NAMALWA (cell line): ENCODE data around the gene UCK2.
"Not testable (repeated sequence)": the region's sequence is repeated elsewhere in the genome, so short reads cannot be mapped to it uniquely, and the experiment has no call there.

ENCODE experiments used
- DNase-seq: peaks from one replicate; pipeline ENCODE4 v3.0.0-alpha.2; 2015; ENCODE audit warnings: low spot score

Gene UCK2

DNA sequence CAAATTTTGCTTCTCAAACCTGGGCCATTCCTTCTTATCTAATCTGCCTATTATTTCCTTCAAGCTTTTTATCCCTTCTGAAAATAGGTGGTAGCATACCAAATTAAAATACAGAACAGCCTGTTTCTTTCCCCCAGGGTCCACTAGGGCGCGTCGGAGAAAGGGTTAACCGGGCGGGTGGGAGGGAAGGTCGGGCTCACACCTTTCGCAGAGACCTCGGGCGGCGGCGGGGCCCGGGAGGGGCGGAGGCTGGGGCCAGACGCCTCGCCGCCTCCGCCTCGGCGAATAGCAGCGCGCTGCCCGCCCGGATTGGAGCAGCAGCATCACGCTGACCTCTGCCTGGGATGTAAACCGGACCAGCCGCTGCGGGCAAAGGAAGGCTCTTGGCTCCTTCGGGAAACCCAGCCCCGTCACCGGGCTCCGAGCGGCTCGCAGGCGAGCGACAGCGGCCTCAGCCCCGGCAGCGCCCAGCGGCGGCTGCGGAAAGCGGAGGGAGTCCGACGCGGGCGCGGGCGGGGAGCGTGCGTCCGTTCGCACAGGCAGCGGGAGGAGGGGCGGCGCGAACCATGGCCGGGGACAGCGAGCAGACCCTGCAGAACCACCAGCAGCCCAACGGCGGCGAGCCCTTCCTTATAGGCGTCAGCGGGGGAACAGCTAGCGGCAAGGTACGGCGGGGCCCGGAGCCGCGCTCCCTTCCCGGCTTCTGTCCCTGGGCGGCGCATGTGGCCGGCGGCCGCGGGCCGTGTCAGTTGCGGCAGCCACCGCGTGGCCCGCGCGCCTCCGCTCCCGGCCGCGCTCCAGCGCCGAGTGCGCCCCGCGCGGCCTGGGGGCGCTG is at the start of gene UCK2:
Gene UCK2, plus strand, starts transcription at position 347 of the 835 bp plus-strand sequence. Its CDS starts 220 bp downstream, at position 567.
- peak; percentile 89 for DNase-seq

GRCh38 chr1:165778197-165778596 is 49.2 kb upstream of the UCK2 start:
- DNase-seq = not testable (repeated sequence)

GRCh38 chr1:165783519-165783918 is 43.9 kb upstream of the UCK2 start:
- DNase-seq = not testable (repeated sequence)

- no peak for DNase-seq
Measured at GRCh38 chr1:165787741-165788140, 39.7 kb upstream of the UCK2 start.

DNA sequence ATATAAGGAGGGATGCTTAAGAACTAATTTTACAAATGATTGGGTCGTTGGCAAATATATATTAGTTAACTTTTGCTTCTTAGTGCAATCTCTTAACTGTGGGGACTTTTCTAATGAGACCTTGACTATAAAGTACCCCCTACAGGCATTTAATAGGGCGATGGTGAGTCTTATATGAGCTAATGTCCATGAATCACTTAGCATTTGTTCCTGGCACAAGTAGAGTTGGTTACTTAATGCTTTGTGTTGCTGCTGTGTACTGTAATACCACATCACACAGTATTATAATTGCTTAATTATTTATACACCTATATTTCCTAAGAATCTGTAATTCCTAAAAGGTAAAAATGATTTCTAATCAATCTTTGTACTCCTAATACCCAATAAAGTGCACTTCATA is 33.5 kb upstream of the UCK2 start:
- no peak for DNase-seq

GRCh38 chr1:165795894-165796293 is 31.5 kb upstream of the UCK2 start:
- no peak for DNase-seq

GRCh38 chr1:165799387-165799786 is 28.0 kb upstream of the UCK2 start:
- no peak for DNase-seq

DNA sequence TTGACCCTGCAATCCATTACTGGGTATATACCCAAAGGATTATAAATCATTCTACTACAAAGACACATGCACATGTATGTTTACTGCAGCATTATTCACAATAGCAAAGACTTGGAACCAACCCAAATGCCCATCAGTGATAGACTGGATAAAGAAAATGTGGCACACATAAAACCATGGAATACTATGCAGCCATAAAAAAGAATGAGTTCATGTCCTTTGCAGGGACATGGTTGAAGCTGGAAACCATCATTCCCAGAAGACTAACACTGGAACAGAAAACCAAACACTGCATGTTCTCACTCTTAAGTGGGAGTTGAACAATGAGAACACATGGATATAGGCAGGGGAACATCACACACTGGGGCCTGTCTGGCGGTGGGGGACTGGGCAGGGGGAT is 22.9 kb upstream of the UCK2 start:
- DNase-seq = not testable (repeated sequence)

DNA sequence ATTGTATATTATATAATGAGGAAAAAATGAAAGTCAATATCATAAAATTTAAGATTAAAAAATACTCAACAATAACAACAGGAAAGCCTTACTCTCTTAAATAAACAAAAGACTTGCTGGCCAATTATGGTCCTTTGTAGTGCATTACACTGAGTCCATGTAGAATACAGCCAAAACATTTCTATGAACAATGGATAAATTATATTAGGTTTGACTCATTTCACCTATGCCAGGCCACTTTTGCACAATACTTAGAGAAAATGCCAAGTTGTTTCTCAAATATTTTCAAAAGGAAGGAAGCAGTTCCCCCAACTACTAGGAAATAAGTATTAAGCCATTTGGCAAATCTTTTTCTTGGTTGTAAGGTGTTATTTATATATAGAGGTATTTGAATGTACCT is 19.8 kb upstream of the UCK2 start:
- DNase-seq = no peak

DNA sequence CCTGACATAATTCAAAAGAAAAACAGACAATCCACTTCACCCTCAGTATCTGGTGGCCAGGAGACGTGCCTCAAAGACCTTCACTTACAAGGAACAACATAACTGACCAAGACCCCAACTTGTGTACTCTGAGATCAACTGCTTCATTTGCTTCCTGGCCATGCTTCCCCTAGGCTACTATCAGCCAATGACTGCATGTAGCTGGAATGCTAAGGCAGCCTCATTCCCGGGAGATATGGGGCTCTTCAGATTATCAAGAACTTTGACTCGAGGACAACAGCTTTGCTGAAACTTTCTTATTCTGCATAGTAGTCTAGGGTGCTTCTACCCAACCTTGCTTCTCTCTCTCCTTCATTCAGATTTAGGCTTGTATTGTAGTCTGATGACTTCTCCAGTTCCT is 11.7 kb upstream of the UCK2 start:
- no peak for DNase-seq

- no peak for DNase-seq
Measured at GRCh38 chr1:165816157-165816556, 11.3 kb upstream of the UCK2 start.

GRCh38 chr1:165816826-165817497 is 10.5 kb upstream of the UCK2 start:
- no peak for DNase-seq

- DNase-seq = no peak
Measured at GRCh38 chr1:165823552-165824268, 3.7 kb upstream of the UCK2 start.

GRCh38 chr1:165824269-165824643 is 3.2 kb upstream of the UCK2 start:
- DNase-seq = no peak

DNA sequence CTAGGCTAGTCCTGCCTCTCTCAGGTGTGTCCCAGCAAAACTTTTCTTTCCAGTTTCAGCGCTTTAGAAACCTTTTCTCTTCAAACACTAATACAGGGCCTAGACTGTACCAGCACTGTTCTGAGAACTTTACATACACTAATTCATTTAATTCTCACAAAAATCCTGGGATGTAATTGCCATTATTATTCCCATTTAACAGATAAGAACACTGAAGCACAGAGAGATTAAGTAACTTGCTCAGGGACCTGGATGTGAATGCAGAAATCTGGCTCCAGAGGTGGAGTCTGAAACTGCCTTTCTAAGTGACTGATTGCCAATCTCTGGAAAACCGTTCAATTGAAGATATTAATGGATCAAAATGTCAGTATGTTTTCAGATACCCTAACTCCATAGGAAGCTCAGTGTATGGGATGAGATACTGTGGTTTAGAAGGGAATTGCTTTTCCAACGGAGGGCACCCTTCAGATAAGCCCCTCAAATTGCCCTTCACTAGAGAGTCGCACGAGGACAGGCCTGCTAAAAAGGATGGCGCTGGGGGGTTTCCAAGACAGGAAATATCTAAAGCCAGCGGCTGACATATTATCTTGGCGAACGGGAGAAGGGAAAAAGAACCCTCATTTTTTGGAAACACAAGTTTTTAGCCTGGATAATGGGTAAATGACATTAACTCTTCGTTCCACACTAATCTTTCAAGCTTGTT is 698 bp upstream of the UCK2 start:
- no peak for DNase-seq

DNA sequence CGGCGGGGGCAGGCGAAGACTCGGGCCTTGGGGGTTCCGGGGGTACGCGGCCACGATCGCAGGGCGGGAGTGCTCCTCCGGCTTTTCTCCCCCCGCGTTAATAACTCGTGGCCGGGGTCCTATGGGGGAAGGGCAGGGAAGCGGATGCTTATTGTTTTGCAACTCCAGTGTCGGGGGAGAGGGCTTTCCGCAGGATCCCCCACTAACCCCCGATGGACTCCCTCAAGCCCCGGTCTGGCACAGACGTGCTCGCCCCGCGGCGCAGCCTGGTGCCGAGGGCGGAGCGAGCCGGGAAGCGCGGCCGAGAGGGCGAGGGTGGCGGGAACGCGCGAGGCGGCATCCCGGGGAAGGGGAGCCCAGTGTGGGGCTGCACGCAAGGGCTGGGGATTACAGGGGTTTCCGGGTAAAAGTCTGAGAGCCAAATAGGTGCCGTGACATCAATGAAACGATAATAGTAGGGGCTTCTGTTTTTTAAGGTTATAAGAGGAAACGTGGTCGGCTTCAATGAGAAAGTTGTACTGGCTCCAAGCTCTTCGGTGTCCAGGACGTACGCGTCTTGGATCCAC is 772 bp downstream of the UCK2 start:
- peak; percentile 79 for DNase-seq

DNA sequence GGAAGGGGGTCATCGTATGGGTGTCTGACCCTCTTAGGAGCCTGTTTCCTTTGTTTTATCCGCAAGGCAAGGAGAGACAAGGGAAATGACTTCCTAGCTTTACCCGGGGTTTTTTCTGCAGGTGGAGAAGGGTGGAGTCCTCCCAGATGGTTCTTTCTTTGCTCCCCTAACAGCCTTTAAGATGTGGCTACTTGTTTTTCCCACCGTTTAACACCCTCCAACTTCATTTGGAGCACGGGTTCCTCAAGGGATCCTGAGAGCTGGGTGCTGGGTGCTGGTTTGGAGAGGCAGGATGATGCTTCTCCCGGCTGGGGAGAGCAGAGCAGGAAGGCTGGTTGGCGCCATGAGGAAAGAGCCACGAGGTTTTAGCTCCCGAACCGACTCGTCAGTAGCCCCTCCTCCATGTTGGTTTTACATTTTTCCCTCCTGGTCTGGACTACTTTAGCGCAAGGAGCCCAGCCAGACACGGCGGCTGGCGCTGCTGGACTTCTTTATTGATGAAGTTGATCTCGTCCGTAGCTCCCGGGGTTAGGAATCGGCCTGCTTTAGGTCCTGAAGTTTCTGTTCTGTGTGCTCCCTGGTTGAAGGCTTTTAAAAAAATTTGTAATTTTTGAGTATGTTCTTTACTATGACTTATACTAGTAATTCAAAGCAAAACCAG is 1.4 kb downstream of the UCK2 start:
- DNase-seq = peak; percentile 79

- no peak for DNase-seq
Measured at GRCh38 chr1:165829888-165830287, 2.5 kb downstream of the UCK2 start.

DNA sequence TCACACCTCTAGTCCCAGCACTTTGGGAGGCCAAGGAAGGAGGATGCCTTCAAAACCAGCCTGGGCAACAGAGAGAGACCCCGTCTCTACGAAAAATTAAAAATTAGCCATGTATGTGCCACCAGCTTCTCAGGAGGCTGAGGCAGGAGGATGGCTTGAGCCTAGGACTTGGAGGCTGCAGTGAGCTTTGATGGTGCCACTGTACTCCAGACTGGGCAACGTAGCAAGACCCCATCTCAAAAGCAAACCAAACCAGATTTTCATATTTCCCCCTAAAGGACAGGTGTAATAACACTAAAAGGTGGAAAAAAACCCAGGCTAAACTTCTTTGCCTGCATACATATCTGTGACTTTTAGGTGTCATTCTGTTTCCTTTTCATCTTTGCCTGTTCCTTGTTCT is 3.7 kb downstream of the UCK2 start:
- no peak for DNase-seq

DNA sequence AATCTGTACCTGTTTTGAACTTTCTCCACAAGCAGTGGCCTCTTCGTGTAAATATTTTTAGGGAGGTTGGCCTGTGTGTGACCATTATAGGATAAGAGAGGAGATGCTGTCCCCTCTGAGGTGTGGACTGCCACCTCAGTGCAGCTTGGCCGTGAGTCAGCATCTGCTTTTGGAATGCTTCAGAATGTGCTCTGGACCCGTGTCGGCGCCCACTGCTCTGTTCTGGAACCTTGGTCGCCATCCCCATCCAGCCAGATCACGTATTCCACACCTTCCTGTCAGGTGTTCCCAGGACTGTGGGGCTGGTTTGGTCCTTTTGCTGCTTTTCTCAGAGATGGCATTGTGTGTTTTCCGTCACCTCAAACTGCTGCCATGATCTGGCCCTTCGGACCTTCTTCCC is 5.5 kb downstream of the UCK2 start:
- no peak for DNase-seq

DNA sequence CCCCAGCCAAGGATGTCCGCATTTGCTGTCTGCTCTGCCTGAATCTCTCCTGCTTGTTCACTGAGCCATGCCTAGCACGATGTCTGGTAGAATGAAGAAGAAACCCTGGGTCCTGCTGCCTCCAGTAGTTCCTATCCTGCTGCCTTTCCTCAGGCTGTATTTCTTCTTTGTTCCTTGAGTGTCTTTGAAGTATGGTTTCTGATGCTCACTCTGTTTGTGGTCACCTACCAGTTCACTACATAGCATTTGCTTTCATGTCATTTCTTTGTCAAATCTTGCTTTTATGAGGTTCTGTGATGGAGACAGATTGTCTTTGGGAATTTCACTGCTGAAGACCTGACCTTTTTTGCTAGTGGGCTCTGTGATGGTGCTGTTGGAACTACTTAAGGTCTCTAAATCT is 5.9 kb downstream of the UCK2 start:
- DNase-seq = no peak
